Measurements from ENCODE around the gene GALR3. TPM values are rescaled to one million over a fixed set of nuclear protein-coding genes. Genes with fewer than 3 reads are reported as not detected.

Gene GALR3
- total and polyA plus RNA-seq, 2 donors (not counting 1 experiment from before 2014, with no cell fraction given) = not detected

DNA sequence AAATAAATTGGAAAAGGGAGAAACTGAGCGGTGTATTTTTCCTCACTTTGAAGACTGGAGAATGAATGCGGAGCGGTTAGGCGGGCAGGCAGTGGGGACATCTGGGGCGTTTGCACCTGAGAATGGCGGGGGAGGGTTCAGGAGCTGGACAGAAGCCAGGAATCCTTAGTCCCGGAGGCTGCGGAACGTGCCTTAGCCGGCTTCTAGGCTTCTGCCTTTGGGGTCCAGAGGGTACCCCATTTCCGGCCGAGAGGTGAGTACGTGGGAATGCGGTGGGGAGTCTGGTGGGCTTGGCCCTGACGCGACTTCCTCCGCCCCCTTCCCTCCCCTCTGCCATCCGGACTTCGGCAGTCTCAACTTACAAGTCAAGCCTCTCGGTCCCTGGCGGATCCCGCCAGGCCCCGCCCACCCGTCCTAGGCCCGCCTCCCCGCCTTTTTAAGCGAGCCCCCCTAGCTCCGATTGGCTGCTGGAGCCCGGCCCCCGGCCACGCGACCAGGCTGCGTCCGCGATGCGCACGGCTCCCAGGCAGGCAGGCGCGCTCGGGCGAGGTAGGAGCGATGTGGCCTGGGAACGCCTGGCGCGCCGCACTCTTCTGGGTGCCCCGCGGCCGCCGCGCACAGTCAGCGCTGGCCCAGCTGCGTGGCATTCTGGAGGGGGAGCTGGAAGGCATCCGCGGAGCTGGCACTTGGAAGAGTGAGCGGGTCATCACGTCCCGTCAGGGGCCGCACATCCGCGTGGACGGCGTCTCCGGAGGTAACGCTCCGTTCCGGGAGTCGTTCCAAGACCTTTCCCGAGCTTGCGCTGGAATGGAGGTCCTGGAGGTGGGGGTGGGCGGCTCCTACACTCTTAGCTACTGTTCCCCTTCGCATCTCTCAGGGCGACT is 15.5 kb upstream of the GALR3 start, which contains the start of gene GCAT:
Gene GCAT, plus strand, starts transcription at position 525 of the 884 bp plus-strand sequence. Its CDS starts 34 bp downstream, at position 559.
- Histone ChIP-seq H4K20me1 (ENCODE audit: control insufficient read depth, extremely low read depth, insufficient read depth, low read length) (no peaks in the 10 kb centered on the region), H3K27ac (ENCODE audit: insufficient read depth, low read length) (peak within 1 kb of the TSS; percentile 85), H3K9ac (ENCODE audit: insufficient read depth, low read length) (peak within 1 kb of the TSS; percentile 70), H3K9me3 (ENCODE audit: control insufficient read depth, insufficient read depth, low read depth, low read length) (no peaks in the 10 kb centered on the region), H3K79me2 (ENCODE audit: control insufficient read depth, insufficient read depth, low read length) (peaks cover 19% of the 10 kb centered on the region), H3K27me3 (ENCODE audit: control insufficient read depth, insufficient read depth, low read length) (no peaks in the 10 kb centered on the region), H3K4me3 (replicated peaks in 1 of 4; ENCODE audit: control extremely low read depth in 1 of 4, insufficient read depth in 1 of 4, low read depth in 3 of 4, low read length in 4 of 4) (peak within 1 kb of the TSS; percentile 71 to 89 (median 80)), H3K36me3 (ENCODE audit: control insufficient read depth, insufficient read depth, low read length) (no peaks in the 10 kb centered on the region), H3K4me2 (ENCODE audit: extremely low read depth, insufficient read depth, low read length) (peak within 1 kb of the TSS; percentile 95), H2AFZ (ENCODE audit: low read length) (peak within 1 kb of the TSS; percentile 95), H3K4me1 (ENCODE audit: control insufficient read depth, extremely low read depth, insufficient read depth, low read length) (peaks cover 11% of the 10 kb centered on the region)
- peak; percentile 96 for DNase-seq (ENCODE audit: low read depth in 2 of 2)
- no peak for TF ChIP-seq EZH2 (IDR thresholded peaks at IDR 0.05; ENCODE audit: low read length, missing control alignments)
- TF ChIP-seq, protein P1, sequence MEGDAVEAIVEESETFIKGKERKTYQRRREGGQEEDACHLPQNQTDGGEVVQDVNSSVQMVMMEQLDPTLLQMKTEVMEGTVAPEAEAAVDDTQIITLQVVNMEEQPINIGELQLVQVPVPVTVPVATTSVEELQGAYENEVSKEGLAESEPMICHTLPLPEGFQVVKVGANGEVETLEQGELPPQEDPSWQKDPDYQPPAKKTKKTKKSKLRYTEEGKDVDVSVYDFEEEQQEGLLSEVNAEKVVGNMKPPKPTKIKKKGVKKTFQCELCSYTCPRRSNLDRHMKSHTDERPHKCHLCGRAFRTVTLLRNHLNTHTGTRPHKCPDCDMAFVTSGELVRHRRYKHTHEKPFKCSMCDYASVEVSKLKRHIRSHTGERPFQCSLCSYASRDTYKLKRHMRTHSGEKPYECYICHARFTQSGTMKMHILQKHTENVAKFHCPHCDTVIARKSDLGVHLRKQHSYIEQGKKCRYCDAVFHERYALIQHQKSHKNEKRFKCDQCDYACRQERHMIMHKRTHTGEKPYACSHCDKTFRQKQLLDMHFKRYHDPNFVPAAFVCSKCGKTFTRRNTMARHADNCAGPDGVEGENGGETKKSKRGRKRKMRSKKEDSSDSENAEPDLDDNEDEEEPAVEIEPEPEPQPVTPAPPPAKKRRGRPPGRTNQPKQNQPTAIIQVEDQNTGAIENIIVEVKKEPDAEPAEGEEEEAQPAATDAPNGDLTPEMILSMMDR (conservative IDR thresholded peaks at IDR 0.05 in 1 of 2, IDR thresholded peaks at IDR 0.05 in 1 of 2; ENCODE audit: low read depth in 1 of 2, low read length in 2 of 2) = no peak

GRCh38 chr22:37808294-37808657 is 14.9 kb upstream of the GALR3 start:
- Histone ChIP-seq H3K36me3 (ENCODE audit: control insufficient read depth, insufficient read depth, low read length) (no peaks in the 10 kb centered on the region), H4K20me1 (ENCODE audit: control insufficient read depth, extremely low read depth, insufficient read depth, low read length) (no peaks in the 10 kb centered on the region), H2AFZ (ENCODE audit: low read length) (peak overlapping the region; percentile 95), H3K27ac (ENCODE audit: insufficient read depth, low read length) (peak overlapping the region; percentile 73), H3K9ac (ENCODE audit: insufficient read depth, low read length) (peak overlapping the region; percentile 70), H3K9me3 (ENCODE audit: control insufficient read depth, insufficient read depth, low read depth, low read length) (no peaks in the 10 kb centered on the region), H3K4me3 (replicated peaks in 1 of 4; ENCODE audit: control extremely low read depth in 1 of 4, insufficient read depth in 1 of 4, low read depth in 3 of 4, low read length in 4 of 4) (peak overlapping the region; percentile 67 to 89 (median 74)), H3K79me2 (ENCODE audit: control insufficient read depth, insufficient read depth, low read length) (peaks cover 19% of the 10 kb centered on the region), H3K4me1 (ENCODE audit: control insufficient read depth, extremely low read depth, insufficient read depth, low read length) (peaks cover 6% of the 10 kb centered on the region), H3K27me3 (ENCODE audit: control insufficient read depth, insufficient read depth, low read length) (no peaks in the 10 kb centered on the region), H3K4me2 (ENCODE audit: extremely low read depth, insufficient read depth, low read length) (peak overlapping the region; percentile 89)
- TF ChIP-seq, protein P1 (conservative IDR thresholded peaks at IDR 0.05 in 1 of 2, IDR thresholded peaks at IDR 0.05 in 1 of 2; ENCODE audit: low read depth in 1 of 2, low read length in 2 of 2) = no peak
- TF ChIP-seq EZH2 (IDR thresholded peaks at IDR 0.05; ENCODE audit: low read length, missing control alignments) = no peak
- peak in 1 of 2 donors; percentile 56 for DNase-seq (ENCODE audit: low read depth in 2 of 2)

DNA sequence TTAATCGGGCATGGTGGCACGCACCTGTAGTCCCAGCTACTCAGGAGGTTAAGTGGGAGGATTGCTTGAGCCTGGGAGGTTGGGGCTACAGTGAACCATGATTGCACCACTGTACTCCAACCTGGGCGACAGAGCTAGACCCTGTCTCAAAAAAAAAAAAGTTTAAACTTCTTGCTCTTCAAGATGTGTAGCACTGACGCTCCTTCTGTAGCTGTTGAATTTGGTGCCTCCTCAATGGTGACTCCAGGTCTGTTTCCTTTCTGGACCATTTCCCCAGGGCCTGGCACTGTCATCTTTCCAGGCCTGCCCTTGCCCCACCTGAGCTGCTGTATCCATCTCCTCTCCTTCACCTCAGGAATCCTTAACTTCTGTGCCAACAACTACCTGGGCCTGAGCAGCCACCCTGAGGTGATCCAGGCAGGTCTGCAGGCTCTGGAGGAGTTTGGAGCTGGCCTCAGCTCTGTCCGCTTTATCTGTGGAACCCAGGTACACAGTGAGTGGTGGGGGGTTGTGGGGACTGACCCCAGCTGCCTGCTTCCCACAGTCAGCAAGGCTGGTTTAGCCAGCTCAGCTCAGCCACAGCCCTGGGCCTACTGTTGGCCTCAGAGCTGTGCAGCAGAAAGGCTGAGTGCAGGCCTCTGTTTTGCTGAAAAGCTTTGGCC is 13.4 kb upstream of the GALR3 start:
- Histone ChIP-seq H2AFZ (ENCODE audit: low read length) (no peak overlapping the region), H3K4me2 (ENCODE audit: extremely low read depth, insufficient read depth, low read length) (no peak overlapping the region), H3K9ac (ENCODE audit: insufficient read depth, low read length) (no peak overlapping the region), H3K36me3 (ENCODE audit: control insufficient read depth, insufficient read depth, low read length) (peaks cover 2% of the 10 kb centered on the region), H4K20me1 (ENCODE audit: control insufficient read depth, extremely low read depth, insufficient read depth, low read length) (no peaks in the 10 kb centered on the region), H3K27me3 (ENCODE audit: control insufficient read depth, insufficient read depth, low read length) (no peaks in the 10 kb centered on the region), H3K27ac (ENCODE audit: insufficient read depth, low read length) (no peak overlapping the region), H3K79me2 (ENCODE audit: control insufficient read depth, insufficient read depth, low read length) (peaks cover 19% of the 10 kb centered on the region), H3K4me1 (ENCODE audit: control insufficient read depth, extremely low read depth, insufficient read depth, low read length) (peaks cover 6% of the 10 kb centered on the region), H3K9me3 (ENCODE audit: control insufficient read depth, insufficient read depth, low read depth, low read length) (no peaks in the 10 kb centered on the region), H3K4me3 (replicated peaks in 1 of 4; ENCODE audit: control extremely low read depth in 1 of 4, insufficient read depth in 1 of 4, low read depth in 3 of 4, low read length in 4 of 4) (no peak overlapping the region)
- no peak for TF ChIP-seq EZH2 (IDR thresholded peaks at IDR 0.05; ENCODE audit: low read length, missing control alignments)
- TF ChIP-seq, protein P1 (conservative IDR thresholded peaks at IDR 0.05 in 1 of 2, IDR thresholded peaks at IDR 0.05 in 1 of 2; ENCODE audit: low read depth in 1 of 2, low read length in 2 of 2) = no peak
- no peak for DNase-seq (ENCODE audit: low read depth in 2 of 2)

All from fibroblast of lung (primary cell).